B cell (primary cell): ENCODE results near the gene PLCB1.

ENCODE experiments used
- CTCF ChIP-seq: fragments of 200-600 bp; IDR thresholded peaks from one replicate; pipeline ENCODE4 v1.8.0; 2022; ENCODE audit warnings: antibody characterized with exemption, mild to moderate bottlenecking
- EZH2 ChIP-seq: IDR thresholded peaks from 2 replicates; pipeline ENCODE4 v1.6.1; 2012; ENCODE audit warnings: borderline replicate concordance, low read depth, mild to moderate bottlenecking, moderate library complexity, low read length; ENCODE audit not compliant: insufficient read depth, poor library complexity, severe bottlenecking

GRCh38 chr20:8260837-8261251 lies 128.8 kb downstream of the PLCB1 start:
- TF ChIP-seq CTCF (no peak), EZH2 (no peak)
